T-helper 22 cell (primary cell): ENCODE measurements around the gene CDK4.
"Not testable (repeated sequence)": the region's sequence is repeated elsewhere in the genome, so short reads cannot be mapped to it uniquely, and the experiment has no call there.

Experiments
- DNase-seq: peaks from one replicate; pipeline ENCODE4 v3.0.0-alpha.2; 2020; ENCODE audit warnings: low read depth

The CDK4 gene

GRCh38 chr12:57724003-57724935 is 27.8 kb downstream of the CDK4 start:
- no peak for DNase-seq

- DNase-seq = no peak
Observed at GRCh38 chr12:57723630-57723962, 28.5 kb downstream of the CDK4 start.

- DNase-seq = no peak
Observed at GRCh38 chr12:57722716-57723629, 29.1 kb downstream of the CDK4 start.

GRCh38 chr12:57721846-57722608 is 30.1 kb downstream of the CDK4 start:
- DNase-seq = not testable (repeated sequence)

GRCh38 chr12:57720606-57721595 is 31.2 kb downstream of the CDK4 start:
- DNase-seq = no peak

GRCh38 chr12:57719777-57720605 is 32.1 kb downstream of the CDK4 start:
- no peak for DNase-seq

- no peak for DNase-seq
Observed at GRCh38 chr12:57718641-57719528, 33.2 kb downstream of the CDK4 start.

- DNase-seq = no peak
Observed at GRCh38 chr12:57717846-57718640, 34.1 kb downstream of the CDK4 start.

- no peak for DNase-seq
Observed at GRCh38 chr12:57717131-57717530, 35.0 kb downstream of the CDK4 start.

GRCh38 chr12:57716305-57716704 is 35.8 kb downstream of the CDK4 start:
- DNase-seq = no peak

- no peak for DNase-seq
Observed at GRCh38 chr12:57715786-57716185, 36.3 kb downstream of the CDK4 start.

GRCh38 chr12:57715036-57715748 is 36.9 kb downstream of the CDK4 start:
- DNase-seq = not testable (repeated sequence)

GRCh38 chr12:57713209-57713608 is 38.9 kb downstream of the CDK4 start:
- no peak for DNase-seq

- DNase-seq = no peak
Observed at GRCh38 chr12:57712701-57713100, 39.4 kb downstream of the CDK4 start.

- DNase-seq = no peak
Observed at GRCh38 chr12:57708296-57708695, 43.8 kb downstream of the CDK4 start.

- DNase-seq = no peak
Observed at GRCh38 chr12:57707250-57707649, 44.9 kb downstream of the CDK4 start.

GRCh38 chr12:57700317-57700716 is 51.8 kb downstream of the CDK4 start:
- no peak for DNase-seq
